D721Med (cell line): ENCODE data around the gene NOTCH1.

Source experiments
- DNase-seq: peaks from one replicate; pipeline ENCODE4 v3.0.0; 2011; ENCODE audit warnings: low spot score; ENCODE audit not compliant: insufficient read length
- FAIRE-seq: peaks from 2 replicates; lab custom pipeline; 2011; peaks lifted over from hg19 to GRCh38; lab: Jason Lieb, UNC
- TF ChIP-seq, protein P1 (sequence below): IDR thresholded peaks from 2 replicates; pipeline ENCODE4 v1.5.1; 2012; ENCODE audit warnings: mild to moderate bottlenecking, control low read depth; ENCODE audit not compliant: insufficient read depth; ENCODE audit errors: missing control alignments

NOTCH1 gene

DNA sequence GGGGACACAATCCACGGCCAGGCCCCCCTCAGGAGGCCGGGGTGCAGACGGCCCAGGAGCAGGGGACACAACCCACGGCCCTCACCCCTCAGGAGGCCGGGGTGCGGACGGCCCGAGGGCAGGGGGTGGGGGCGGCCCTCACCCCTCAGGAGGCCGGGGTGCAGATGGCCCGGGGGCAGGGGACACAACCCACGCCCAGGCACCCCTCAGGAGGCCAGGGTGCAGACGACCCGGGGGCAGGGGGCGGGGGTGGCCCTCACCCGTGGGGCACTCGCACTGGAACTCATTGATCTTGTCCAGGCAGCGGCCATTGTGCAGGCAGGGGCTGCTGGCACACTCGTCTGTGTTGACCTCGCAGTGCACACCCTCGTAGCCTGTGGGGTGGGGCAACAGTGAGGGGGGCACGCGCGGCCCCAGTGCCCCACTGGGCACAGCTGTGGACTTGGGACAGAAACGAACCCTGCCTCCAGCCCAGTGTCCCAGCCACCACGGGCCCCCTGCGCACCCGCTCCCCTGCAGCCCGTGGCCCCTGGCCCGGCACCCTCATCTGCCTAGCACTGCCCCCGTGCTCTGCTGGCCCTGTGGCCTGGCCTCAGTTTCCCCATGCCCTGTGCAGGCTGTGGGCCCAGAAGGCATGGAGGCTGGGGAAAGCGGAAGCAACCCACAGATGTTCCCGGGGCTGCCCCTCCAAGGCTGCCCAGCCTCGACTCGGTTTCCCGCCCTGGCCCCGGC is 28.7 kb downstream of the NOTCH1 start:
- TF ChIP-seq, protein P1, sequence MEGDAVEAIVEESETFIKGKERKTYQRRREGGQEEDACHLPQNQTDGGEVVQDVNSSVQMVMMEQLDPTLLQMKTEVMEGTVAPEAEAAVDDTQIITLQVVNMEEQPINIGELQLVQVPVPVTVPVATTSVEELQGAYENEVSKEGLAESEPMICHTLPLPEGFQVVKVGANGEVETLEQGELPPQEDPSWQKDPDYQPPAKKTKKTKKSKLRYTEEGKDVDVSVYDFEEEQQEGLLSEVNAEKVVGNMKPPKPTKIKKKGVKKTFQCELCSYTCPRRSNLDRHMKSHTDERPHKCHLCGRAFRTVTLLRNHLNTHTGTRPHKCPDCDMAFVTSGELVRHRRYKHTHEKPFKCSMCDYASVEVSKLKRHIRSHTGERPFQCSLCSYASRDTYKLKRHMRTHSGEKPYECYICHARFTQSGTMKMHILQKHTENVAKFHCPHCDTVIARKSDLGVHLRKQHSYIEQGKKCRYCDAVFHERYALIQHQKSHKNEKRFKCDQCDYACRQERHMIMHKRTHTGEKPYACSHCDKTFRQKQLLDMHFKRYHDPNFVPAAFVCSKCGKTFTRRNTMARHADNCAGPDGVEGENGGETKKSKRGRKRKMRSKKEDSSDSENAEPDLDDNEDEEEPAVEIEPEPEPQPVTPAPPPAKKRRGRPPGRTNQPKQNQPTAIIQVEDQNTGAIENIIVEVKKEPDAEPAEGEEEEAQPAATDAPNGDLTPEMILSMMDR, result no peak
- DNase-seq, result no peak
- no peak for FAIRE-seq

DNA sequence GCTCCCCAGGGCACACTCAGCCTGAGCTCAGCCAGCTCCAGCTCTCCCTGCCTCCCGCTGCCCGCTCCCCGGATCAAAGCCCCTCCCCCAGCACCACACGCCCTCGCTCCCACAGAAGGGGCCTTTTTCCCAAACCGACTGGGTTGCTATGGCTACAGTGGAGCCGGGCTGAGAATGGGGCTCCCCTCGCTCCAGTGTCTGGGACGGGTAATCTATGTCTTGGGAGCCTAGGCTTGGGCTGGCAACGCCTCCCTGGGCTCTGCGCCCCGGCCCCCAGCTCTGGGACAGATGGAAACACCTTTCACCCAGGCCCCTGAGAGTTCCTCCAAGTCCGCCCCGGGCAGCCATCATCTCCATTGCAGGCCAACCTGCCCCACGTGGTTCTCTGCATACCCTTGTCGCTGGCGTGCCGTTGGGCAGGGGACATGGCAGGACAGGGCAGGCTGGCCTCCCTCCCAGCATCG is 29.6 kb downstream of the NOTCH1 start:
- DNase-seq (no peak), FAIRE-seq (no peak)
- TF ChIP-seq, protein P1, result no peak

DNA sequence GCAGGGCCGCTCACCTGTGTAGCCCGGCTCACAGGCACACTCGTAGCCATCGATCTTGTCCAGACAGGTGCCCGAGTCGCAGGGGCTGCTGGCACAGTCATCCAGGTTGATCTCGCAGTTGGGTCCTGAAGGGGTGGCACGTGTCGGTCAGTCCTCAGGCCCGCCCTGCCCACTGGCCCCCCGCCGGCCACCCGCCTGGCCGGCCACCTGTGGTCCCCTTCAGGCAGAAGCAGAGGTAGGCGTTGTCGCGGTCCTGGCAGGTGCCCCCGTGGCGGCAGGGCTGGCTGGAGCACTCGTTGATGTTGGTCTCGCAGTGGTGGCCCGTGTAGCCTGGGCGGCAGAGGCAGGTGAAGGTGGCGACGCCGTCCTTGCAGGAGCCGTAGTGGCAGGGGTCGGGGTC is 30.6 kb downstream of the NOTCH1 start:
- FAIRE-seq, result no peak
- no peak for DNase-seq
- TF ChIP-seq, protein P1, result no peak

DNA sequence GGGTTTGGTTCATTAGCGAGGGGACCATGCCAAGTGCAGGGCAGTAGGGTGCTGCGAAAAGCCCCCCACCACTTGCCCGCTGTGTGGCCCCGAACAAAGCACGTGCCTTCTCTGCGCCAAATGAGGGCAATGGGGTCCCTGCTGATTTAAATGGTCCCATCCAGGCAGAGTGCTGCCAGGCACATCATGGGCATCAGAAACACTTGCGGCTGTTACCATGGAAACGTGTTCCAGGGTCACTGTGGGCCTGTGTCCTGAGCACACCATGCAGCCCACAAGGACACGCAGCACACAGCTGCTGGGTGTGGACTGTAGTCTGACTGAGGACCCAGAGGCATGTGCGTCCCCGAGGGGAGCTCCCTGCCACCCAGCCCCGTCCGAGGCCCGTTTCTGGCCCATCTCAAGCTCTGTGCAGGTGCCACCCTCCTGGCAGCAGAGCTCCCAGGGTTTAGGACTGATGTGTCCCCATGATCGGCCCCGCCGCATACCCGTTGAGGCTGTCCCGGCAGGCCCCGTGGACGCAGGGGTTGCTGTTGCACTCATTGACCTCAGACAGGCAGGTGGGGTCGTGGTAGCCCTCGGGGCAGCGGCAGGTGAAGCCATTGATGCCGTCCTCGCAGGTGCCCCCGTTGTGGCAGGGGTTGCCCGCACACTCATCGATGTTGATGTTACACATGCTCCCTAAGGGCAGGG is 31.7 kb downstream of the NOTCH1 start:
- TF ChIP-seq, protein P1, result no peak
- FAIRE-seq (no peak), DNase-seq (no peak)

DNA sequence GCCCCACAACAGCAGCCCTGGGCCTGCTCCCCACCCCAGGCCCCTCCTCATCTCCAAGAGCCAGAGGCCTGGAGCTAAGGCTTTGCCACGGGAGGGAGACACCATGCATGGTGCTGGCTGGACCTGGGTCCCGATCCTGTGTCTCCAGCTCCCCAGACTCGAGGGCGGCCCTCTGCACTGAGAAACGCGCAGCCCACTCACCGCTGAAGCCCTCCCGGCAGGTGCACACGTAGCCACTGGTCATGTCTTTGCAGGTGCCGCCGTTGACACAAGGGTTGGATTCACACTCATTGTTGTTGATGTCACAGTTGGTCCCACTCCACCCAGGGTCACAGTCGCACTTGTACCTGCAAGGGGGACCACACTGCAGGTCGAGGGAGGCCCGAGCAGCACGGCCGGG is 32.7 kb downstream of the NOTCH1 start:
- DNase-seq, result no peak
- TF ChIP-seq, protein P1, result no peak
- FAIRE-seq, result no peak

DNA sequence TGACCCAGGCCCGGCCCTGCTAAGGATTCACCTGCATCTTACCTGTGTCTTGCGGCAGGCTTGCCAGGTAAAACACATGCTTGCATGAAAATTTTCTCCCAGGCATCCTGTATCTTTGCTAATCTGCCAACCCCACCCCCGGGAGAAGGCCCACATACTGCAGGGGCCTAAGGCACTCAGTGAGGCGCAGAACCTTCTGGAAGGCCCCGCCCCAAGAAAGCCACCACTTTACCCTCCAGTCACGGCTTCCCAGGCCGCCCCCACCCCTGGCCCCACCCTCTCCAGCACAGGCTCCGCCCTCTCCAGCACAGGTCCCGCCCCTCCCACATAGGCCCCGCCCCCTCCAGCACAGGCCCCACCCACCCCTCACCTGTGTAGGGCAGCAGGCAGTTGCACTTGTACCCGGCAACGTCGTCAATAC is 33.2 kb downstream of the NOTCH1 start:
- no peak for DNase-seq
- FAIRE-seq, result no peak
- TF ChIP-seq, protein P1, result no peak
